Rectal smooth muscle tissue (tissue), 1 donor: ENCODE results near the gene CUL2.
"Not testable (repeated sequence)": the region's sequence is repeated elsewhere in the genome, so short reads cannot be mapped to it uniquely, and the experiment has no call there.

Source experiments
- H3K27ac ChIP-seq: one replicate; pipeline ENCODE4 v1.7.0; 2013; ENCODE audit warnings: low read depth, low read length, inconsistent platforms
- H3K27me3 ChIP-seq: one replicate; pipeline ENCODE4 v1.7.0; 2013; ENCODE audit warnings: low read length; ENCODE audit not compliant: control insufficient read depth, insufficient read depth
- H3K36me3 ChIP-seq: one replicate; pipeline ENCODE4 v1.7.0; 2013; ENCODE audit warnings: low read length; ENCODE audit not compliant: control insufficient read depth, insufficient read depth
- H3K4me1 ChIP-seq: one replicate; pipeline ENCODE4 v1.7.0; 2013; ENCODE audit warnings: low read length; ENCODE audit not compliant: control insufficient read depth, insufficient read depth
- H3K4me3 ChIP-seq: one replicate; pipeline ENCODE4 v1.7.0; 2013; ENCODE audit warnings: low read length
- H3K9ac ChIP-seq: one replicate; pipeline ENCODE4 v1.7.0; 2013; ENCODE audit warnings: low read length

Gene CUL2

GRCh38 chr10:35070521-35070920 lies 19.6 kb downstream of the CUL2 start:
- Histone ChIP-seq H3K36me3 (peaks cover 4% of the 10 kb centered on the region), H3K27me3 (no peaks in the 10 kb centered on the region), H3K4me3 (no peak overlapping the region), H3K27ac (no peak overlapping the region), H3K4me1 (no peaks in the 10 kb centered on the region), H3K9ac (no peak overlapping the region)

- Histone ChIP-seq H3K27me3 (no peaks in the 10 kb centered on the region), H3K36me3 (peaks cover 5% of the 10 kb centered on the region), H3K4me1 (no peaks in the 10 kb centered on the region), H3K4me3 (no peak overlapping the region), H3K9ac (no peak overlapping the region), H3K27ac (no peak overlapping the region)
These were observed 26.2 kb downstream of the CUL2 start for GRCh38 chr10:35063837-35064454.

GRCh38 chr10:35059481-35059880 lies 30.7 kb downstream of the CUL2 start:
- H3K9ac ChIP-seq: no peak overlapping the region
- H3K27me3 ChIP-seq: no peaks in the 10 kb centered on the region
- no peak overlapping the region for H3K27ac ChIP-seq
- H3K36me3 ChIP-seq: peaks cover 5% of the 10 kb centered on the region
- H3K4me3 ChIP-seq: no peak overlapping the region
- no peaks in the 10 kb centered on the region for H3K4me1 ChIP-seq

- Histone ChIP-seq H3K36me3 (peaks cover 5% of the 10 kb centered on the region), H3K9ac (no peak overlapping the region), H3K4me3 (no peak overlapping the region), H3K27me3 (no peaks in the 10 kb centered on the region), H3K27ac (no peak overlapping the region), H3K4me1 (no peaks in the 10 kb centered on the region)
These were observed 31.5 kb downstream of the CUL2 start for GRCh38 chr10:35058686-35059085.

- H3K4me3 ChIP-seq: no peak overlapping the region
- H3K4me1 ChIP-seq: no peaks in the 10 kb centered on the region
- peaks cover 5% of the 10 kb centered on the region for H3K36me3 ChIP-seq
- H3K27me3 ChIP-seq: no peaks in the 10 kb centered on the region
- H3K9ac ChIP-seq: no peak overlapping the region
- no peak overlapping the region for H3K27ac ChIP-seq
These were observed 32.0 kb downstream of the CUL2 start for GRCh38 chr10:35058134-35058533.

GRCh38 chr10:35056686-35057085 lies 33.5 kb downstream of the CUL2 start:
- Histone ChIP-seq H3K27me3 (no peaks in the 10 kb centered on the region), H3K36me3 (peaks cover 5% of the 10 kb centered on the region)

GRCh38 chr10:35056133-35056532 lies 34.0 kb downstream of the CUL2 start:
- Histone ChIP-seq H3K9ac (no peak overlapping the region), H3K27me3 (no peaks in the 10 kb centered on the region), H3K4me1 (no peaks in the 10 kb centered on the region), H3K36me3 (peaks cover 5% of the 10 kb centered on the region), H3K4me3 (no peak overlapping the region), H3K27ac (no peak overlapping the region)

More at GRCh38 chr10:35056686-35057085, 33.5 kb downstream of the CUL2 start:
- H3K4me3 ChIP-seq: no peak overlapping the region
- H3K9ac ChIP-seq: no peak overlapping the region
- H3K27ac ChIP-seq: no peak overlapping the region
- no peaks in the 10 kb centered on the region for H3K4me1 ChIP-seq

GRCh38 chr10:35050568-35050967 lies 39.6 kb downstream of the CUL2 start:
- Histone ChIP-seq H3K4me3 (no peak overlapping the region), H3K4me1 (no peaks in the 10 kb centered on the region), H3K36me3 (no peaks in the 10 kb centered on the region), H3K9ac (peak overlapping the region; percentile 30), H3K27me3 (no peaks in the 10 kb centered on the region), H3K27ac (no peak overlapping the region)

GRCh38 chr10:35046074-35046473 lies 44.1 kb downstream of the CUL2 start:
- no peak overlapping the region for H3K4me3 ChIP-seq
- H3K36me3 ChIP-seq: peaks cover 5% of the 10 kb centered on the region
- H3K27ac ChIP-seq: no peak overlapping the region

GRCh38 chr10:35045275-35045674 lies 44.9 kb downstream of the CUL2 start:
- H3K36me3 ChIP-seq, H3K4me3 ChIP-seq, H3K27ac ChIP-seq, H3K4me1 ChIP-seq, H3K27me3 ChIP-seq, H3K9ac ChIP-seq: not testable (repeated sequence)

More at GRCh38 chr10:35046074-35046473, 44.1 kb downstream of the CUL2 start:
- Histone ChIP-seq H3K4me1 (no peaks in the 10 kb centered on the region), H3K9ac (no peak overlapping the region), H3K27me3 (no peaks in the 10 kb centered on the region)

- no peak overlapping the region for H3K4me3 ChIP-seq
- H3K4me1 ChIP-seq: no peaks in the 10 kb centered on the region
- H3K27me3 ChIP-seq: no peaks in the 10 kb centered on the region
- no peak overlapping the region for H3K27ac ChIP-seq
- no peak overlapping the region for H3K9ac ChIP-seq
- peaks cover 5% of the 10 kb centered on the region for H3K36me3 ChIP-seq
These were observed 46.3 kb downstream of the CUL2 start for GRCh38 chr10:35043796-35044344.

GRCh38 chr10:35042783-35043182 lies 47.4 kb downstream of the CUL2 start:
- Histone ChIP-seq H3K36me3 (peaks cover 5% of the 10 kb centered on the region), H3K27me3 (no peaks in the 10 kb centered on the region), H3K9ac (no peak overlapping the region), H3K27ac (no peak overlapping the region), H3K4me3 (no peak overlapping the region), H3K4me1 (no peaks in the 10 kb centered on the region)

GRCh38 chr10:35041502-35041879 lies 48.6 kb downstream of the CUL2 start:
- no peak overlapping the region for H3K4me3 ChIP-seq
- H3K36me3 ChIP-seq: peaks cover 5% of the 10 kb centered on the region
- no peak overlapping the region for H3K9ac ChIP-seq

More at GRCh38 chr10:35041502-35041879, 48.6 kb downstream of the CUL2 start:
- no peaks in the 10 kb centered on the region for H3K4me1 ChIP-seq
- H3K27me3 ChIP-seq: no peaks in the 10 kb centered on the region
- no peak overlapping the region for H3K27ac ChIP-seq
